SU-DHL-6 (cell line): ENCODE results near the gene BEST2.

ENCODE experiments used
- H2AFZ ChIP-seq: fragments of 200-600 bp; sonication (generic); 2 replicates; pipeline ENCODE4 v1.6.1; 2014; ENCODE audit warnings: low read depth, mild to moderate bottlenecking, moderate library complexity, mixed read lengths, antibody characterized with exemption, low read length; ENCODE audit not compliant: severe bottlenecking
- H3F3A ChIP-seq: fragments of 200-600 bp; shearing (Covaris generic); 2 replicates; pipeline ENCODE4 v1.6.0; 2016; ENCODE audit warnings: antibody characterized with exemption, mild to moderate bottlenecking; ENCODE audit not compliant: insufficient read depth
- H3K27ac ChIP-seq: fragments of 200-600 bp; sonication (generic); 2 replicates; pipeline ENCODE4 v1.5.1; 2016; ENCODE audit warnings: low read depth, mild to moderate bottlenecking, low read length, moderate library complexity, mixed read lengths
- H3K27me3 ChIP-seq: fragments of 200-600 bp; sonication (generic), shearing (Covaris generic); 2 replicates; pipeline ENCODE4 v1.6.0; 2014; ENCODE audit warnings: mild to moderate bottlenecking, low read length
- H3K36me3 ChIP-seq: fragments of 200-600 bp; sonication (generic); 2 replicates; pipeline ENCODE4 v1.6.1; 2014; ENCODE audit warnings: mild to moderate bottlenecking, low read length, mixed read lengths
- H3K4me2 ChIP-seq: fragments of 300-600, 200-600 bp; shearing (Covaris generic), sonication (generic); 2 replicates; pipeline ENCODE4 v1.6.0; 2014; ENCODE audit warnings: low read length, low read depth, mild to moderate bottlenecking; ENCODE audit not compliant: poor library complexity, severe bottlenecking
- H3K4me3 ChIP-seq: fragments of 200-600 bp; sonication (generic); 2 replicates; pipeline ENCODE4 v1.5.1; 2014; ENCODE audit warnings: antibody characterized with exemption, low read length, mild to moderate bottlenecking, mixed read lengths; ENCODE audit not compliant: insufficient read depth, poor library complexity, severe bottlenecking
- H3K79me2 ChIP-seq: fragments of 200-600 bp; sonication (generic); 2 replicates; pipeline ENCODE4 v1.6.1; 2014; ENCODE audit warnings: mild to moderate bottlenecking, low read length, moderate library complexity; ENCODE audit not compliant: insufficient read depth
- H3K9ac ChIP-seq: fragments of 200-600 bp; sonication (generic); 2 replicates; pipeline ENCODE4 v1.7.0; 2014; ENCODE audit warnings: mild to moderate bottlenecking, low read length
- H3K9me2 ChIP-seq: fragments of 200-600 bp; sonication (generic); replicated peaks from 2 replicates; pipeline ENCODE4 v1.6.1; 2014; ENCODE audit warnings: low read length; ENCODE audit not compliant: insufficient read depth
- H3K9me3 ChIP-seq: fragments of 200-600 bp; sonication (generic); 2 replicates; pipeline ENCODE4 v1.6.1; 2014; ENCODE audit warnings: low read length, mixed read lengths; ENCODE audit not compliant: insufficient read depth
- H4K20me1 ChIP-seq: fragments of 200-600 bp; sonication (generic); 2 replicates; pipeline ENCODE4 v1.6.1; 2014; ENCODE audit warnings: low read depth, mild to moderate bottlenecking, antibody characterized with exemption, low read length, moderate library complexity, mixed read lengths
- CTCF ChIP-seq: fragments of 200-600 bp; sonication (generic); IDR thresholded peaks from one replicate; pipeline ENCODE4 v1.5.1; 2017; ENCODE audit warnings: antibody characterized with exemption, mild to moderate bottlenecking, low read length, moderate library complexity; ENCODE audit not compliant: insufficient read depth, poor library complexity, severe bottlenecking
- EZH2phosphoT487 ChIP-seq: fragments of 200-600 bp; sonication (generic), shearing (Covaris generic); conservative IDR thresholded peaks from 2 replicates; pipeline ENCODE4 v1.6.1; 2018; ENCODE audit warnings: mild to moderate bottlenecking, antibody characterized with exemption, low read length, moderate library complexity, mixed read lengths

The BEST2 gene

DNA sequence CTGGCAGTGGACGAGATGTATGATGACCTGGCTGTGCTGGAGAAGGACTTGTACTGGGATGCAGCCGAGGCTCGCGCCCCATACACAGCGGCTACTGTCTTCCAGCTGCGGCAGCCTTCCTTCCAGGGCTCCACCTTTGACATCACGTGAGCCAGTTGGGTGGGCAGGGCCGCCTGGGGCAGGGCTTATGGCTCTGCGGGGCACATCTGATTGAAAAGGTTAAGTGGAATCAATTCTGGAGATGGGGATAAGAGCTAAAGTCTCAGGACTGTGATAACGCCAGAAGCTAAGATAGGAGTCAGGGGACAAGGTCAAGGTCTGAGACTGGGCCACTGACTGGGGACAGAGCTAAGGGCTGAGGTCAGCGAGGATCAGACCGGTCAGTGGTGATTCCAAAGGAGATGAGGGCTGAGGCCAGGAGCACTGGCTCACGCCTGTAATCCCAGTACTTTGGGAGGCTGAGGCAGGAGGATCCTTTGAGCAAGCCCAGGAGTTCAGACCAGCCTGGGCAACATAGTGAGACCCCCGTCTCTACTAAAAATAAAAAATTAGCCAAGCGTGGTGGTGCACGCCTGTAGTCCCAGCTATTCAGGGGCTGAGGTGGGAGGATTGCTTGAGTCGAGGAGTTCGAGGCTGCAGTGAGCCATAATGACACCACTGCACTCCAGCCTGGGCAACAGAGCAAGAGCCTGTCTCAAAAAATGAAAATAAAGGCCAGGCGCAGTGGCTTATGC lies 4.7 kb downstream of the BEST2 start:
- Histone ChIP-seq H3K4me3 (no peak overlapping the region), H3F3A (no peaks in the 10 kb centered on the region), H3K27me3 (no peaks in the 10 kb centered on the region), H3K4me2 (no peak overlapping the region), H3K9ac (no peak overlapping the region), H2AFZ (no peak overlapping the region), H3K9me3 (no peaks in the 10 kb centered on the region), H3K79me2 (no peaks in the 10 kb centered on the region), H3K27ac (no peak overlapping the region), H4K20me1 (no peaks in the 10 kb centered on the region), H3K36me3 (no peaks in the 10 kb centered on the region), H3K9me2 (no peaks in the 10 kb centered on the region)
- TF ChIP-seq CTCF (no peak), EZH2phosphoT487 (no peak)

DNA sequence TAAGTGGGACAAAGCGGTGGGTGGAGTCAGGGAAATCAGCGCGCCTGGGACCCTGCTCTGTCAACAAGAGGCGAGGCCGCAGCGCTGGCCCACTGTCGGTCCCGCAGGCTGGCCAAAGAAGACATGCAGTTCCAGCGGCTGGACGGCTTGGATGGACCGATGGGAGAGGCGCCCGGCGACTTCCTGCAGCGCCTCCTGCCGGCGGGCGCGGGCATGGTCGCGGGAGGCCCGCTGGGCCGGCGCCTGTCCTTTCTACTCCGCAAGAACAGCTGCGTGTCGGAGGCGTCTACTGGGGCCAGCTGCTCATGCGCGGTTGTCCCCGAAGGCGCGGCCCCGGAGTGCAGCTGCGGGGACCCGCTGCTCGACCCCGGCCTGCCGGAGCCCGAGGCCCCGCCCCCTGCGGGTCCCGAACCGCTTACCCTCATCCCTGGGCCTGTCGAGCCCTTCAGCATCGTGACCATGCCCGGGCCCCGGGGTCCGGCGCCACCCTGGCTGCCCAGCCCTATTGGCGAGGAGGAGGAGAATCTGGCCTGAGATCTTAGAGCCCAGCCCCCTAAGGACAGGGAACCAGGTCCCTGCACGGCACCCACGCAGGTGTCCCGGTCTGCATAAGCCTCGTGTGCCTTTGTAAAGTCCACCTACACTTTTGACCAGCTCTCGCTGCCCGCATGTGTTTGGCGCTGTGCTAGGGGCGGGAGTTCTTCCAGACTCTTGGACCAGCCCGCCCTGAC lies 6.1 kb downstream of the BEST2 start:
- no peaks in the 10 kb centered on the region for H3K27me3 ChIP-seq
- H3K9ac ChIP-seq = no peak overlapping the region
- peak overlapping the region; percentile 29 for H3K4me2 ChIP-seq
- no peaks in the 10 kb centered on the region for H3F3A ChIP-seq
- no peak for TF ChIP-seq EZH2phosphoT487
- TF ChIP-seq CTCF = peak; percentile 87
- H3K4me3 ChIP-seq = no peak overlapping the region
- H3K9me3 ChIP-seq = no peaks in the 10 kb centered on the region
- H3K79me2 ChIP-seq = no peaks in the 10 kb centered on the region
- H3K36me3 ChIP-seq = no peaks in the 10 kb centered on the region
- H3K27ac ChIP-seq = no peak overlapping the region
- H3K9me2 ChIP-seq = no peaks in the 10 kb centered on the region
- no peaks in the 10 kb centered on the region for H4K20me1 ChIP-seq
- no peak overlapping the region for H2AFZ ChIP-seq

- H3K4me3 ChIP-seq = no peak overlapping the region
- no peaks in the 10 kb centered on the region for H3F3A ChIP-seq
- H3K4me2 ChIP-seq = no peak overlapping the region
- no peaks in the 10 kb centered on the region for H4K20me1 ChIP-seq
- no peaks in the 10 kb centered on the region for H3K9me3 ChIP-seq
- H2AFZ ChIP-seq = no peak overlapping the region
- TF ChIP-seq CTCF (no peak), EZH2phosphoT487 (no peak)
- no peak overlapping the region for H3K27ac ChIP-seq
- H3K9ac ChIP-seq = no peak overlapping the region
- no peaks in the 10 kb centered on the region for H3K79me2 ChIP-seq
- H3K9me2 ChIP-seq = no peaks in the 10 kb centered on the region
- no peaks in the 10 kb centered on the region for H3K36me3 ChIP-seq
- H3K27me3 ChIP-seq = no peaks in the 10 kb centered on the region
Observed at GRCh38 chr19:12759686-12760085, 8.1 kb downstream of the BEST2 start.
